ENCODE measurements around the gene ITGA3.

Gene ITGA3

GRCh38 chr17:50094753-50095619 lies 39.1 kb downstream of the ITGA3 start, which contains the start of gene PDK2:
Gene PDK2 (plus strand): TSS chr17:50095351. CDS start chr17:50095436, 85 bp downstream.
- peak; percentile 90 to 97 (median 95) for DNase-seq

DNA sequence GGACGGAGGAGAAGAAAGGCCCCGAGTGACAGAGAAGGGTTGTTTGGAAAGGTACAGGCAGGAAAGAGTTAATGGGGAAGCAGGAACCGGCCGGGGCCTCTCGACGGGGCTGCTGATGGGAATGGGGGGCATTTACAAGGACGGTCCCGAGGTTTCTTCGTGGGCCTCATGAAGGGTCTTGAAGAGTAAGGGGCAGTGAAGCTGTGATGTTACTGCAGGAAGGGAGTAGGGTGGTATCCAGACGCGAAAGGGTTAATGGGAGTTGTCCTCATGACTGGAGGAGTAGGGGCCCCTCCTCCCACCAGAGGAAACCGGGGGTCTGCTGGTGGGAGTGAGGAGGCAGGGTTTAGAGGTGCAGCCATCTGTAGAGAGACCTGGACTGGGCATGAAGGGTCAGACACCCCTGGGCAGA lies 39.7 kb downstream of the ITGA3 start:
- DNase-seq: no peak

DNA sequence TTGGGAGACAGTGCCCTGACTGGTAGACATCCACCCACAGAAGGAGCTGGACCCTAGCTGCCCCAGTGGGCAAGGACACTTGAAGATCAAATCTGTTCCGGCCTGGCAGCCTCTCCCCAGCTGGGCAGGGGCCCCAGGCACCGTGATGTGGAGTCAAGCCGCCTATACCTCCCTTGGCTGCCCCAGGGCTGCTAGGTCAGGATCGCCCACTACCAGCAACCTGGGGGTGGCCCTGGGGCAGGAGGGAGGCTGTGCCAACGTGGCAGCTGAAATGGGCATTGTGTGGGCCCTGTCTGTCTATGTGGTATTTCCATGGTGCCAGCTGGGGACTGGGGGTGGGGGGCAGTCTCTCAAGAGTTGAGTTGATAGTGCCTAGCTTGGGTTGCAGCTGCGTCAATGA lies 40.2 kb downstream of the ITGA3 start:
- DNase-seq: no peak

GRCh38 chr17:50096758-50097157 lies 40.8 kb downstream of the ITGA3 start:
- DNase-seq: no peak

GRCh38 chr17:50097455-50097854 lies 41.5 kb downstream of the ITGA3 start:
- DNase-seq: no peak

GRCh38 chr17:50097926-50098325 lies 42.0 kb downstream of the ITGA3 start:
- no peak for DNase-seq

DNA sequence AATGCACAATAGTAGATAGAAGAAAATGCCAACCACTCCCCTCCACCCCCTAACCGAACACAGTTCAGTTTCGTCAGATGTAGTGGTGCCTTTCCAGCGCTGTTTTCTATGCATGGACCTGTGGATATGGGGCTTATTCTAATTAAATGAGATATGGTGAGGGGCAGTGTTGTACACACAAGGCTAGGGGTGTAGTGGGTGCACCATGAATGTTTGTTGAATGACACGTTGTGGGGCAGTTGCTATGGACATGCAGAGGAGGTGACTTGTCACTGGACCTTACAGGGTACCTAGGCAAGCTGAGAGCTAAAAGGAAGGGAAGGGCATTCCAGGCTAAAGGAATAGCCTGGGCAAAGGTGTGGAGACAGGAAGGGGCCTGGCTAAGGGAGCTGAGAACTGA lies 42.7 kb downstream of the ITGA3 start:
- DNase-seq: no peak

DNA sequence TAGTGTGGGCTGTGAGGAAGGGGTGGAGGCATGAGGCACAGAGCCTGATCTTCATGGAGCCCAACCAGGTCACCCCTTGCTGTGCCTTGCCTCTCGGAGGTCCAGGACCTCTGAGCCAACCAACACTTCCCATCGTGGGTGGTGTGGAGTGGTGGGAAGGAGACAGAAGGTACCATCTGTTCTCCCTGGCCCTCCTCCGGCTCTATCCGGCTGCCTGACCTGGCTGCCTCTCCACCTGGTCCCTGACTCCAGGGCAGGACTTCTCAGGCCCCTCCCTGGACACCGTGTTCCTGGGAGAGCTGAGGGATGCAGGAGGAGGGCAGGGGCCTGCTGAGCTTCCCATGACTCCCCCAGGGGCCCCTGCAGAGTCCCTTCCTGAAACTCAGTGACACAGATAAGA lies 43.1 kb downstream of the ITGA3 start:
- no peak for DNase-seq

GRCh38 chr17:50100480-50100883 lies 44.6 kb downstream of the ITGA3 start:
- DNase-seq: no peak

DNA sequence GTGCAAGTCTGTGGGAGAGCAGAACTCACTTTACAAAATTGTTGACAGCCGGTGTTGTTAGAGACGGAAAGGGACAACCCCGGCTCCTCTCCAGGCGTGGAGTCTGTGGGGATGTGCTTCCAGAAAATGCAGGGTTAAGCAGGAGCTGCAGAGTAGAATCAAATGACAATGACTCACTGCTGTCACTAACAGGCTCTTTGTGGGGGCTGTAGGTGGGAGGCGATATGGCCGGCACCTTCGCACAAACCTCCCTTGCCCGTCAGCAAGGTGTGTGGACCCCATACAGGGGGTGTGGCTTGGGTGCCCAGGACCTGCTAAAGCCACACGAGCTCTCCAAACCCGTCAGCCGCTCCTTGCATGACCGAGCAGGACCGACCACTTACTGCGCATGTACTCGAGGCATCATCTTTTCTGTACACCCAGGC lies 45.0 kb downstream of the ITGA3 start:
- DNase-seq: no peak

DNA sequence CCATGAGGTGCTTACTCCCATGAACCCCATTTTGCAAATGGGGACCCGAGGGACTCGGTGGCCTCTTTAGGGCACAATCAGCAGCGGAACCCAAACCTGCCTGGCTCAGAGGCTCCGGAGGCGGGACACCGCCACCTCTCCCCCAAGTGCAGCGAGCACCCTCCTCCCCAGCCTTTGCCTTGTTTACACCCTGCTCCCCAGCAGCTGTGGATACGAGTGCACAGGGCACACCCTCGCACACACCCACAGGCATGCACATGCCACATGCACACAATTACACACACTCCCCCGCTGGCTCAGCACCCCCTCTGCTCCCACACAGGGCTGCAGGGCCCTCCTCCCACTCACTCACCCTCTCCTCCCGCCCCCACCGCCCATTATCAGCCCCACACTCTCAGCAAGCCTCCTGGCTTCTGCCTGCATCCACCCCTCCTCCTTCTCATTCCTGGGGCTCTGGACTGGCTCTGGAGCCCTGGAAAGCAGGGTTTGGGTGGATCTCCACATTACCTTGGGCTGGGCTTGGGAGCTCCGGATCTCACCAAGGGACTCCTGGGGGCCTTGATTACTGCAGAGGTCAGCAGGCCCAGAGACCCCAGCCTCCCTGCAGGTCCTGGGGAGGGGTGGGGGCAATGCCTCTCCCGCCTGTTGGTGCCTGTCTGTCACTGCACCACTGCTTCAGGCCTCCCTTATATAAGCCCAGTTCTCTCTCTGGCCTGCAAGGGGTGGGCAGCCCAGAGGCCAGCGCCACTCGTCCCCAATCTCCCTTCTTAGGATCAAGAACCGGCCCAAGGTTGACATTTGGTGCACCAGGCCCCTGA lies 45.6 kb downstream of the ITGA3 start:
- DNase-seq: no peak

DNA sequence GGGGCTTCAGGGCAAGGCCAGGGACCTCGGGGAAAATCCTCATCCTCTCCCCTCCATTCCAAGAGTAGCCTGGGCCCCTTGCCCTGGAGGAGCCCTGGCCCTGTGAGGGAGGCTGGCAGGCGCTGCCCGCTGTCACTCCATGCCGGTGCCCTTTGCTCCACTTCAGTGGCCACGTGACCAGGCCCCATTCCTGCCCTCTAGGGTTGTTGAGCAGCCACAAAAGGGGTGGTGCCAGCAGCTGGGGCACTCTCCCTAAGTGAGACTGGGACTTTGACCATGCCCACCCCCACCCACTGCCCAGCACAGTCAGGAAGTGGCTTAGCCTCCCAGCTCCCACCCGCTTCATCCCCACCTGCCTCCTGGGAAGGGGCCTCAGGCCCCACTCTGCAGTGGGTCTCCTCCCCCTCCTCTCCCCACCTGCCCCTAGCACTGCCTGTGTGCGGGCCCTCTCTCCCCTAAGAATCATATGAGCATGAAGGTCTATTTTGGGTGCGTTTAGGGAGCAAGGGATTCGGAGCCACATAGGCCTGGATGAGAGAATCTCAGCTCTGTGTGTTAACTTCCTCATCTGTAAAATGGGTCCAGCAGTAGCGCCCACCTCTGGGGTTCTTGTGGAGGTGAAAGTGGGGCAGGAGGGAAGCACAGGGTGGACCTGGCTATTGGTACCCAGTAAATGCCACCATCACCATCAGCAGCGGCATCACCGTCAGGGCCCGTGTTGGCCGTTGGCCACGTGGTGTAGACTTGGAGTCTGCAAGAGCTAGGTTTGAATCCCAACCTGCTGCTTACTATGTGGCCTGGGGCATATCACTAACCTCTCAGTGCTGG lies 46.5 kb downstream of the ITGA3 start:
- DNase-seq: no peak

DNA sequence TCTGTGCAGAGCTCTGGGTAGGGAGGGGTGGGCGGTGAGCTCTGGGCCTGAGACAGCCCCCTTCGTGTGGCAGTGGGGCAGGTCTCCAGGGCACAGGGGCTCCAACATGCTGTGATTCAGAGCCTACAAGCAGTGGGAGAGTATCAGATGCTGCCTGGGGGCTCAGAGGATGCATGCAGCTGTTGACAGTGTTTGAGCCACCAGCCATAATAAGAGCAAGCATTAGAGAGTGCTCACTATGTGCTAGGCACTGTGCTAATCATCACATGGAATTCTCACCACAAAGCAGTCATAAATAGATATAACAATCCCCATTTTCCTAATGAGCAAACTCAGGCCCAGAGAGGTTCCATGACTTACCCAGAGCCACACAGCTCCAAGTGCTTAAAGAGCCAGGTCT lies 47.3 kb downstream of the ITGA3 start:
- no peak for DNase-seq

GRCh38 chr17:50103941-50104340 lies 48.0 kb downstream of the ITGA3 start:
- DNase-seq: no peak

- DNase-seq: no peak
Measured at GRCh38 chr17:50105811-50106210, 49.9 kb downstream of the ITGA3 start.

- DNase-seq: no peak
Measured at GRCh38 chr17:50106393-50107131, 50.7 kb downstream of the ITGA3 start.

DNA sequence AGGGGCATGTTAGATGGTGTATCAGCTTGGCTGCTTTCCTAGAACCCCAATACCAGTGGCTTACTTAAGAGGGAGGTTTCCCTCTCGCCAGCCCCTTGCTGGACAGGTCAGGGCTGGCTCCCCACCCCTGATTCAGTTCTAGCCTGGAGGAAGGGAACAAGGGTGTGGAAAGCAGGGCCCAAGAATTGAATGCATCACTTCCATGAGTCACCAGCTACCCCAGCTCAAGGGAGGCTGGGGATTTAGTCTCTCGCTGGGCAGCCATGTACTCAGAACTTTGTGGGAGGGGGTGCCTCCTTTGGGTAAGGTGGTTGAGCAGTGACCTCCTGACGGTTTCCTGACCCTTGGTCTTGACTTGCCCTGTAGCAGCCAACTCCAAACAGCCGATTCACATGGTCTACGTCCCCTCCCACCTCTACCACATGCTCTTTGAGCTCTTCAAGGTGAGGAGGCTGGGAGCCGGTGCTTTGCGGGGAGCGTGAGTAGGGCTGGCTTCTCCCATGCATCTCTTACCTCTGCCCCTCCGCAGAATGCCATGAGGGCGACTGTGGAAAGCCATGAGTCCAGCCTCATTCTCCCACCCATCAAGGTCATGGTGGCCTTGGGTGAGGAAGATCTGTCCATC lies 52.0 kb downstream of the ITGA3 start:
- DNase-seq: no peak

- DNase-seq: no peak
Measured at GRCh38 chr17:50108556-50108955, 52.6 kb downstream of the ITGA3 start.

GRCh38 chr17:50109207-50109606 lies 53.3 kb downstream of the ITGA3 start:
- DNase-seq: no peak

- DNase-seq: no peak
Measured at GRCh38 chr17:50109785-50110184, 53.9 kb downstream of the ITGA3 start.

DNA sequence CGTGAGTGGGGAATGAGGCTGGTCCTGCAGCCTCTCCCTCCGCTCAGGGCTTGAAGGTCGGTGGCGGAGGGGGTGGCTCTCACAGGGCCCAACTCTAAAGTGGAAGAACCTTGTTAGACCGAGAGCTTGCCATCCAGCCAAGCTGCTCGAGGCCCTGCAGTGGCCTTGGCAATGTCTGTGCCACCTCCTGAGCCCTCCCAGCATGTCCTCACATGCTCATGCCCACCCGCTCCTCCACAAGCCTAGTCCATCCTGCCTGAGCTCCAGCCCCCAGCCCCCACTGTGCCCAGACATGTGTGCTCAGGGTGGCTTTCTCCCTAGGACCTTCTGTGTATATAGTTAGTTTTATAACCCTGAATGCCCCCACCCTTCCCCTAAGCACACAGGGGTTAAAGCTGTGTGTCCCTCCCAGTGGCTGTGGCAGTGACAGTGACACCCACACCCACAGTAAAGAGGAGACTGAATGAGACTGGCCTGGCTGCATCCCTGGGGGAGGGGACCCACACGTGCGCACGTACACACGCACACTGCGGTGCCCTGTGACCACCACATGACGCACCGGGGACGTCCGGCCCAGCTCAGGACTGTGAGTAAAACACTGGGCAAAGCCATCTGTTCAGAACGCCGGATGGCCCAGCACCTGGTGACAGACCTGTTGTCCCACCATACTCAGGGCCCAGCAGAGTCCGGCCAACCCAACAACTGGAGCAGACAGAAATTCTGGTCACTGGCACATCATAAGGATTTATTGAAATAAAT lies 54.9 kb downstream of the ITGA3 start:
- no peak for DNase-seq
